GM18907 (cell line): ENCODE results near the gene TNS2.
"Not testable (repeated sequence)": the region's sequence is repeated elsewhere in the genome, so short reads cannot be mapped to it uniquely, and the experiment has no call there.

ENCODE experiments used
- ATAC-seq: cut with Tn5 transposase; IDR thresholded peaks from one replicate; pipeline ENCODE4 v1.9.1; 2021; ENCODE audit warnings: mild to moderate bottlenecking, moderate library complexity; ENCODE audit not compliant: unreplicated experiment

Gene TNS2

GRCh38 chr12:53049571-53050318 is at the start of gene TNS2:
TSS of gene TNS2 (plus strand) at chr12:53050065. CDS start at chr12:53050186, 121 bp downstream.
- ATAC-seq, result no peak

GRCh38 chr12:53004178-53004577 is 45.7 kb upstream of the TNS2 start:
- no peak for ATAC-seq

GRCh38 chr12:53004582-53004981 is 45.3 kb upstream of the TNS2 start:
- no peak for ATAC-seq

GRCh38 chr12:53005215-53005985 is 44.5 kb upstream of the TNS2 start:
- ATAC-seq, result peak; percentile 8

GRCh38 chr12:53005986-53006809 is 43.7 kb upstream of the TNS2 start, which contains the start of gene EIF4B:
TSS of gene EIF4B (plus strand) at chr12:53006456. CDS start at chr12:53006484, 28 bp downstream.
- ATAC-seq, result peak; percentile 93

- peak; percentile 26 for ATAC-seq
Observed at GRCh38 chr12:53006810-53007309, 43.0 kb upstream of the TNS2 start.

GRCh38 chr12:53007343-53007742 is 42.5 kb upstream of the TNS2 start:
- ATAC-seq, result no peak

GRCh38 chr12:53008760-53009159 is 41.1 kb upstream of the TNS2 start:
- not testable (repeated sequence) for ATAC-seq

GRCh38 chr12:53010955-53011354 is 38.9 kb upstream of the TNS2 start:
- no peak for ATAC-seq

- no peak for ATAC-seq
Observed at GRCh38 chr12:53011889-53012288, 38.0 kb upstream of the TNS2 start.

GRCh38 chr12:53012928-53013327 is 36.9 kb upstream of the TNS2 start:
- no peak for ATAC-seq

- no peak for ATAC-seq
Observed at GRCh38 chr12:53014709-53015108, 35.2 kb upstream of the TNS2 start.

GRCh38 chr12:53025250-53025649 is 24.6 kb upstream of the TNS2 start:
- ATAC-seq, result no peak

GRCh38 chr12:53027014-53027413 is 22.9 kb upstream of the TNS2 start:
- not testable (repeated sequence) for ATAC-seq

- no peak for ATAC-seq
Observed at GRCh38 chr12:53031616-53032015, 18.2 kb upstream of the TNS2 start.

- ATAC-seq, result not testable (repeated sequence)
Observed at GRCh38 chr12:53033832-53034231, 16.0 kb upstream of the TNS2 start.

- ATAC-seq, result no peak
Observed at GRCh38 chr12:53034459-53034858, 15.4 kb upstream of the TNS2 start.

- ATAC-seq, result no peak
Observed at GRCh38 chr12:53036802-53037201, 13.1 kb upstream of the TNS2 start.

GRCh38 chr12:53039851-53040250 is 10.0 kb upstream of the TNS2 start:
- no peak for ATAC-seq

- no peak for ATAC-seq
Observed at GRCh38 chr12:53042607-53043454, 7.0 kb upstream of the TNS2 start.
